Skin of body (tissue), 2 donors: ENCODE results near the gene AKAP8L. TPM values are rescaled to one million over a fixed set of nuclear protein-coding genes. Genes with fewer than 3 reads are reported as not detected.
A peak's percentile ranks its signal among the peaks of the same experiment; 100 is the strongest.

ENCODE experiments used
- DNase-seq: peaks from one replicate; lab custom pipeline; 2025; lab: John Stamatoyannopoulos, UW
- total RNA-seq: library from RNA; depleted of rRNA; stranded (reverse); fragments of >200 nt; gene quantifications from one replicate; pipeline ENCODE4 v1.2.3, GENCODE V29; 2014

The AKAP8L gene, protein sequence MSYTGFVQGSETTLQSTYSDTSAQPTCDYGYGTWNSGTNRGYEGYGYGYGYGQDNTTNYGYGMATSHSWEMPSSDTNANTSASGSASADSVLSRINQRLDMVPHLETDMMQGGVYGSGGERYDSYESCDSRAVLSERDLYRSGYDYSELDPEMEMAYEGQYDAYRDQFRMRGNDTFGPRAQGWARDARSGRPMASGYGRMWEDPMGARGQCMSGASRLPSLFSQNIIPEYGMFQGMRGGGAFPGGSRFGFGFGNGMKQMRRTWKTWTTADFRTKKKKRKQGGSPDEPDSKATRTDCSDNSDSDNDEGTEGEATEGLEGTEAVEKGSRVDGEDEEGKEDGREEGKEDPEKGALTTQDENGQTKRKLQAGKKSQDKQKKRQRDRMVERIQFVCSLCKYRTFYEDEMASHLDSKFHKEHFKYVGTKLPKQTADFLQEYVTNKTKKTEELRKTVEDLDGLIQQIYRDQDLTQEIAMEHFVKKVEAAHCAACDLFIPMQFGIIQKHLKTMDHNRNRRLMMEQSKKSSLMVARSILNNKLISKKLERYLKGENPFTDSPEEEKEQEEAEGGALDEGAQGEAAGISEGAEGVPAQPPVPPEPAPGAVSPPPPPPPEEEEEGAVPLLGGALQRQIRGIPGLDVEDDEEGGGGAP
- 57.1 TPM for total RNA-seq

DNA sequence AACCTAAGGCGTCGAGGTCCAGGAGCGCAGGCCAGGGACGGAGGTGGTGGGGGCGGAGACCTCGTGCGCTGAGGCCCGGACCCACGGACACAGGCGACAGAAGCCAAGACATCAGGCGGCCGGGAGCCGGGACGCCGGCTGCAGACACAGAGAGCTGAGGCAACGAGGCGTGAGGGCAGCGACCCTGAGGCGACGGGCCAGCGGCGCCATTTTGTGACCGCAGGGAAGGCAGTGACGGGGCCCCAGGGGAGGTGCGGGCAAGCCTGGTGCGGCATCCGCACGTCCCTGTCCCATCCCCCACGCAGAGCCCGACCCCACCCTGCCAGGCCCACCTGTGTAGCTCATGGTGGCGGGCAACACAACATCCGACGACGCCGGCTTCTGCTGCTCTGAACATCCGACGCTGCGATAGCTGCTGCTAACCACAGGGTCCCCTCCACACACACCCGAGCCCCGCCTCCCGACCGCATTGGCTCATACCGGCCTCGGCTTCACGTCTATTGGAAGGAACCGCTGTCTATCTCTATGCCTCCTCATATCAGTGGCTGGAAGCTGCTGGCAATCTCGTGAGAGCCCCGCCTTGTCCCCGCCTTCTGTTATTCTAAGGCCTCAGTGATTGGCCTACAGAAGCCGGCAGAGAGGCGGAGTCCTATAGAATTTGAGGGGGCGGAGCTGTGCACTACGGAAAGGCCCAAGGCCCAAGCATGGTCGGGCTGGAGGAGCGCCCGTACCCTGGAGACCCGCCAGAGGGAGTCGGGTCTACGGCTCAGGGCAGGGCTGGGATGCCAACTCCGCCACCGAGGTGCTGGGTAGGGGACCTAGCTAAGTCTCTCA is at the start of gene AKAP8L:
Gene AKAP8L, minus strand, starts transcription at position 410 of the 834 bp plus-strand sequence. Its CDS starts 65 bp downstream, at position 345.
- peak; percentile 99 for DNase-seq

DNA sequence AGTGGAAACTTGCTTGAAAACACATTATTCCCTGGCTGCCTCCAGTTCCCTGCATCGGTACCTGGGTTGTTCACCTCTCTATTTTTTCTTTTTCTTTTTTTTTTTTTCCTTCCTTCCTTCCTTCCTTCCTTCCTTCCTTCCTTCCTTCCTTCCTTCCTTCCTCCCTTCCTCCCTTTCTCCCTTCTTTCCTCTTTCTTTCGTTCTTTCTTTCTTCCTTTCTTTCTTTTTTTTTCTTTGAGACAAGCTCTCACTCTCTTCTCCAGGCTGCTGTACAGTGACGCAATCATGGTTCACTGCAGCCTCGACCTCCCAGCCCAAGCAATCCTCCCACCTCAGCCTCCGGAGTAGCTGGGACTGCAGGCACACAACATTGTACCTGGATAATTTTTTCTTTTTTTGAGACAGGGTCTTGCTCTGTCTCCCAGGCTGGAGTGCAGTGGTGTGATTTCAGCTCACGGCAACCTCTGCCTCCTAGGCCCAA is 49.0 kb upstream of the AKAP8L start:
- no peak for DNase-seq

DNA sequence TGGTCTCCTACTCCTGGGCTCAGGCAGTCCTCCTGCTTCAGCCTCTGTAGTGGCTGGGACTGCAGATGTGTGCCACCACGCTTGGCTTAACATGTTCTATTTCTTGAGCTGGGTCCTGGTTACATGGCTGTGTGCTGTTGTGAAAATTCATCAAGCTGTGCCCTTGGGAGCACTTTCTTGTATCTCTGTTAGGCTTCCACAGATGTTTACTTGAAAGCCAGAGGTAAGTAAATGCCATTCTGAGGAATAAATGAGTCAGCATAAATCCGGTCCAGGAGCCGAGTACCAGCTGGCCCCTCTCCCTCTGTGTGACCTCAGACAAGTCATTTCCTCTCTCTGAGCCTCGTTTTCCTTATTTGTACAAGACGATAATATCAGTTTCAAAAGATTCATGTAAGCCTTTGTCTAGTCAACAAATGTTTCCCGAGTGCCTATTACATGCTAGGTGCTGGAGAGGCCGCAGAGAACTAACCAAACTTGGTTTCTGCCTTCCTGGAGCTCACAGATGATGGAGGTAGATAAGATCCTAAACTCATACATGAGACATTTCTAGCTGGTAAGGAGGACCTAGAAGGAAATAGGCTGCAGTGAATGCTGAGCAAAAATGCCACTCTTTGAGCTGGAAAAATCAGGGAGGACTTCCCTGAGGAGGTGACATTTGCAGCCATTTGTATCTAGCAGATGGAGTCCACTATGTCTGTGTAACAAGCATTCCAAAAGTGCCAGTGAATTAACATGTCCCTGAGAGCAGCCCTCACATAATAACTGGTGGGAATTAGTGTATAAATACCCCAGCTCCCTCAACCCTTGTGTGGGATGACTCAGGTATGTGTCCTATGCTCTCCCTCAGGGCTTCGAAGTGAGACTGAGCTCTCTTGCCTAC is 48.3 kb upstream of the AKAP8L start:
- DNase-seq = no peak

DNA sequence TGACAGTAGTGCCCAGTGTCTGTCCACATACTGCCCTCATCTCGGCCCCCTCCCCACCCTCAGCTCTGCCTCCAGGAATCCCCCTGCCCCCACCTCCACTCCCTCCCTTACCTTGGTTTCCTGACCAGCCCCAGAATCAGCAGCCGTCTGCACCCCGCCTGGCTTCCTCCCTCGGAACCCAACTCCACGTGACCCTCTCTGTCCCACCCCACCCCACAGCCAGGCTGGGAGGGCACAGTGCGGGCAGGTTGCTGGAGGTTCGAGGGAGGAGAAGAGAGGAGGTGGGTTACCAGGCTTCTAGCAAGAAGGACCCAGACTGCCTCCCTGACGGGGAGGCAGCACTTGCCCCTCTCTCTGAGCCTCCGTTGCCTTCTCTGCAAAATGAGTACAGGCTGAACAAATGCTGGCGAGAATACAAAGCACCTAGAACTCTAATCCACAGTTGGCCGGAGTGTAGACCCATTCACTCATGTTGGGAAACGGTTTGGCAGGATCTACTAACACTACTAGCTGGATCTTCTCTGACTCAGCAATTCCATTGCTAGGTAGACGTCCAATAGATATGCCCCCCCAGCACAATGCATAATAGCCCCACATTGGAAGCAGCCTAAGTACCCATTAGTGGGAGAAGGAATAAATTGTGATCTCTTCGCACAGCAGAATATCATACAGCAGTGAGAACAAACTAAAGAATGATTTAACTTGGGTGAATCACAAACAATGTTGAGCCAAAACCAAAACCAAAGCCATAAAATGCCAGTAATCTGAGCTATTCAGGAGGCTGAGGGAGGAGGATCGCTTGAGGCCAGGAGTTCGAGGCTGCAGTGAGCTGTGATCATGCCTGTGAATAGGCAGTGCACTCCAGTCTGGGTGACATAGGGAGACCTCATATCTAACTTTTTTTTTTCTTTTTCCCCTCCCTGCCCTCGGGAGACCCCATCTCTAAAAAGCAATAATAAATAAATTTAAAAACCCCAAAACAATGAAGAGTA is 45.9 kb upstream of the AKAP8L start, which contains the start of gene RASAL3:
Gene RASAL3, minus strand, starts transcription at position 151 of the 992 bp plus-strand sequence. CDS start 186 bp downstream, outside the sequence.
- DNase-seq = no peak

DNA sequence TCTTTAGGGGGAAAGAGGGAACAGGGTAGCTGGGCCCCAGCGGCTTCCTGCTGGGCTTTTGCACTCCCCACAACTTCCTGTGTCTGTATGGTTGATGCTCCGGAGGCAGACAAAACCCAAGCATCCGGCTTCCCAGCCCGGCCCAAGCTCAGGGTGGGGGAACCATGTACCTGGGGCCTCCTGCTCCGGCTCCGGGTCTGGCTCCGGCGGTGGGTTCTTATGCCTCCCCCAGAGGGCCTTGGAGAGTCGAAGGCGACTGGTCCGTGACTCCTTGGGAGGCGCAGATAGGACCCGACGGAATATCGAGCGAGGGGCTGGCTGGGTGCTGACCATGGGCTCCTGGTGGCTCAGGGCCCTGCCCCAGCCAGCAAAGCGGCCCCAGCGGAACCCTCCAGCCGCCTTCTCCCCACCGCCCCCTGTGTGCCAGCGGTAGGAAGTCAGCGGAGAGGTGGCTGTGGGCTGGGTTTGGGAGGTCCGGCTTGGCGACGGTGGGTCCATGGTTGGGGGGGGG is 45.1 kb upstream of the AKAP8L start:
- DNase-seq = no peak

DNA sequence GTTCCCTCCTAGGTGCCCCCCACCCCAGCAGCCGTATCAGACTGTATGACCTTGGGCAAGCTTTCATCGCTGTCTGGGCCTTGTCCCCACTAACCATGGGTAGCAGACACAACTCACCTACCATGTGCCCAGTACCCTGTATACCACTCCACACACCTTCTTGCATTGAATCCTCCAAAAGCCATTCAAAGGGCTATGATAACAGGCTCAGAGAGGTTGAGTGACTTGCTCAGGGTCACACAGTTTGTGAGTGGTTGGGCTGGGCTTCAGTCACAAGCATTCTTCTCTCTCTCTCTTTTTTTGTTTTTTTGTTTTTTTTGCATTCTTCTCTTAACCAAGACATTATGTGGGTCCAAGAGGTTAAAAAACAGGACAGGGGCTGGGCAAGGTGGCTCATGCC is 42.9 kb upstream of the AKAP8L start:
- DNase-seq = no peak

DNA sequence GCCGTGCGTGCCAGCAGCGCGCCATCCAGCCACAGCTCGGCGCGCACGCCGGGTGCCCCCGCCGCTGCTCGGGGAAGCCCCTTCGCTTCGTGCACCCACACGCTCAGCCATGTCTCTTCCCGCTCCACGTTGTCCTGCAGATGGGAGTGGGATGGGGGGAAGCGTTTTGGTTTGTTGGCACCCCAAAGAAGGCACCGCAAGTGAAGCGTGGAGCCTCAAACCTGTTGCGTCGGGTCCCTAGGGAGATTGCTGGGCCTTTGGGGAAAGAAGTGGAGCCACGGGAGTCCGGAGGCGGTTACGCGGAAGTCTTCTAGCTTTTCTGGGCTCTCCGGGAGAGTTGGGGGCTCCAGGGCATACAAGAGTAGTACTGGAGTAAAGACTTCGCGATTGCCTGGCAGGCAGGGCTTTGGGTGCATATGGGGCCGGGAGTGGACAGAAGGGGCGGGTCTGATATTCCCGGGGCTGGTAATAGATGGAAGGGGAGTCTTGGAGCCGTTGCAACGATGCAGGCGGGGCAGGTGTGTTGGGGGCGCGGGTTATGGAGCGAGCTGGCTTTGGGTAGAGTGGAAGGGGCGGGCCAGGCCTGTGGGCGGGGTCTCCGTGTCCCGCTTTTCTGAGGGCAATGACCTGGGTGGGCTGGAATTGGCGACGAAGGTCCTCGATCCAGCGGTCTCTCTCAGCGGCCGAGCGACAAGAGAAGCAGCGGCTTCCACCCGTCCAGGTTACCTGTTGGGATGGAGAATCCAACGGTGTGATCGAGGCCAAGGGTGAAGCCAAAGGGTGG is 39.1 kb upstream of the AKAP8L start:
- no peak for DNase-seq

DNA sequence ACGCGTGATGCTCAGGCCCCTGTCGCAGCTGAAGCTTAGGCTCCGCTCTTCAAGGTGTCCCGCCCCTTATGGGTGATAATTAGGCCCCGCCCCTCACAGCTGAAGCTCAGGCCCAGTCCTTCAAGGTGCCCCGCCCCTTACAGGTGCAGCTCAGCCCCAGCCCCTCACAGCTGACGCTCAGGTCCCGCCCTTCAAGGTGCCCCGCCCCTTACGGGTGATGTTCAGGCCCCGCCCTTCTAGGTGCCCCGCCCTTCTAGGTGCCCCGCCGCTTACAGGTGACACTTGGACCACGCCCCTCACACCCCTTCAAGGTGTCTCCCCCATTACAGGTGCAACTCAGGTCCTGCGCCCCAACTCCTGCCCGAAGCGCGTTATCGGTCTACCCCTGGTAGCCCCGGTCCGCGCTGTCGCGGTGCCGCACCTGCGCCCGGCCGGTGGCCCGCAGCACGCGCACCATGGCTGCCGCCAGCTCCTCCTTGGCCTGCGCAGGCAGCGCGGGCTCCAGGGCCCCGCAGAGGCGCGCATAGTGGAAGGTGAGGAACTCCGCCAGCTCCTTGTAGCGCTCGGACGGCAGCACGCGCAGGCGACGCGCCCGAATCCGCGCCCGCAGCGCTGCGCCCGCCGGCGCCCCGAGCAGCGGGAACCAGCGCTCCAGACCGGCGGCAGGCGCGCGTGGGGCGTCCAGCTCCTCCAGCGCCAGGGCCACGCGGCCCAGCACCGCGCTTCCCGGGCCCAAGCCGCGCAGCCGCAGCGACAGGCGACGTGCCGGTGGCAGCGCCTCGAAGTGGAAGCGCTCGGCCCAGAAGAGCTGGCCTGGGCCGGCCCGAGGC is 38.3 kb upstream of the AKAP8L start:
- DNase-seq = no peak

DNA sequence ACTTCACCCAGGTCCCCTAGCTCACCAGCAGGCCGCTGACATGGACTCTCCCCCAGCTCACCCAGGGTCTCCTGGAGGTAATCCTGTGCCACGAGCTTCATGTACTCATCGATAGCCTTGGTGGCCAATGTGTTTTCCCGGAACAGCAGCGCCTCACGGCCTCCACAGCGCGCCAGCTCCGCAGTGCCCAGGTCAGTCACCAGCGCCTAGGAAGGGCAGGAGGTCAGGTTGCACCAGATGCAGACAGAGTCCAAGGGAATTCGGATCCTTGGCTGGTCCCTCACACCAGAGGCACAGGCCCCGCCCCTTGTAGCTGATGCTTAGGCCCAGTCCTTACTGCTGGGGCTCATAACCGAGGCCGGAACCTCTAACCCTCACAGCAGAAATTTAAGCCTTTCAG is 37.7 kb upstream of the AKAP8L start:
- no peak for DNase-seq

DNA sequence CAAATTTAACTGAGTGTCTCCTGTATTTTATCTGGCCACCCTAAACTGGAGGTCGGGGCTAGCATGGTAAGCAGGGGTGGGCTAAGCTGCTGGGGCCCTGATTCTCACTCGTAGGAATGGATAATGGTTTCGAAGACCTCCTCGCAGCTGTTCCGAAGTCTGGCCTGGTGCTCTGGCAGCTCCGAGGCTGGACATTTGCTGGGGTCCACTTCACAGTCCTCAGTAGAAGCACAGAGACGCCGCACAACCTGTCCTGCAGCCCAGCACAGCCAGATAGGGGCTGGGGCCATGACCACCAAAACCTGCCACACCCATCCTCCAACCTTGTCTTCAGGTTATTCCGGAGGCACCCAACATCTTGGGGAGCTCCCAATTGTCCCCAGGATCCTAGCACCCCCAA is 37.2 kb upstream of the AKAP8L start:
- no peak for DNase-seq

DNA sequence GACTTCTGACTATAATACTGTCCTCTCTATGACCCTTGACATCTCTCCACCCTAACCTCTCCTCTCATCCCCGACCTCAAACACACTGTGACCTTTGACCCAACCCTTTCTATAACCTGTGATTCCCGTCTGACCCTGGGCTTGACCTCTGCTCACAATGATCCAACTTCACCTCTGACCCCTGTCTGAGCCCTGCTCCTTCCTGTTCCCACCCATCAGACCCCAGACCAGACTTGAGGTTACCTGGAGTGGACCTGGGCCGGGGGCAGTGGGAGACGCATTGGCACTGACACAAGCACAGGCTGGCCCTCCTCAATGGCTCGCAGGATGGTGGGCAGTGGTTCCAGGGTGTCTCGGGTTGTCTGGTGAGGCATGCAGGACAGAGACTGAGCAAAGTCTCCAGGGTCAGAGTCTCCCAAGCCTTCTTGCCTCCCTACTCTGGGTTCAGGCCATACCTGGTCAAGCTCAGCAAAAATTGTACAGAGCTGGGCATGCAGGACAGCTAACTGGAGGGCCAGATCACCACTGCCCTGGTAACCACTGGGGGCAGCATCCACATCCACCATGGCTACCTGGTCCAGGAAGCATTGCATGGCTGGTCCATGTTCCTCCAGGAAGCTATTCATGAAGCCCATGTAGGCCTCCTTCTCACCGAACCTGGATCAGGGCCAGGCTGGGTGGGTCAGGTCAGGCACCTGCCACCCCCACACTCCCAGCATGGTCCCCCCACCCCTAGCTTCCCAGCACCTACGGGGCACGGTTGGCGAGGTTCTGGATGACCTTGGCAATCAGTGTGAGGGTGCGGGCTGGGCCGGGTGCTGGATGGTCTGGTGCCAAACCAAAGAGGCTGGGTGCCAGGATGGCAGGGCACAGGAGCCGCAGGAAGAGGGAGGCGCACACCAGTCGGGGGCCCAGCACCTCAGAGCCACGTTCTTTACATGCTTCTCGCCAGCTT is 35.4 kb upstream of the AKAP8L start:
- DNase-seq = no peak

DNA sequence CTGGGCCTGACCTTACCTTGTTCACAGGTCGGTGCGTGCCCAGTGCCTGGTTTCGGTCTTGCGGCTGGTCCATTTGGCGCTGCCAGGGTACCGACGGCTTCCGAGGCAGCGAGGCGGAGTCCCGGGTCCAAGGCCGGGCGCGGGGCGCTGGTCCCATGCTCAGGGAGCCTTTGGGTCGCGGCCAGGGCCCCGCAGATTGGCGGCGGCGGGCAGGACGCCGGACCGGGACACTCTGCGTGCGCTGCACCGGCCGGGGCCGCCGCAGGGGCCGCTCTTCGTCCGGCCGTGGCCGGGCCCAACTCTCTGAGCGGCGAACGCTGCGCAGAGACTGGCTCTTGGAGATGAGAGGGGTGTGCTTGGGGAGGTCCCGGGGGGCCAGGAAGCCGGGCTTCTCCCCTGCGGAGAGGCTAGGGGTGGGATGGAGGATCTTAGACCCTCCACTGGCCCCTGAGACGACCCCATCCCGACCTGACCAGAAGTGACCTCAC is 34.3 kb upstream of the AKAP8L start:
- no peak for DNase-seq

DNA sequence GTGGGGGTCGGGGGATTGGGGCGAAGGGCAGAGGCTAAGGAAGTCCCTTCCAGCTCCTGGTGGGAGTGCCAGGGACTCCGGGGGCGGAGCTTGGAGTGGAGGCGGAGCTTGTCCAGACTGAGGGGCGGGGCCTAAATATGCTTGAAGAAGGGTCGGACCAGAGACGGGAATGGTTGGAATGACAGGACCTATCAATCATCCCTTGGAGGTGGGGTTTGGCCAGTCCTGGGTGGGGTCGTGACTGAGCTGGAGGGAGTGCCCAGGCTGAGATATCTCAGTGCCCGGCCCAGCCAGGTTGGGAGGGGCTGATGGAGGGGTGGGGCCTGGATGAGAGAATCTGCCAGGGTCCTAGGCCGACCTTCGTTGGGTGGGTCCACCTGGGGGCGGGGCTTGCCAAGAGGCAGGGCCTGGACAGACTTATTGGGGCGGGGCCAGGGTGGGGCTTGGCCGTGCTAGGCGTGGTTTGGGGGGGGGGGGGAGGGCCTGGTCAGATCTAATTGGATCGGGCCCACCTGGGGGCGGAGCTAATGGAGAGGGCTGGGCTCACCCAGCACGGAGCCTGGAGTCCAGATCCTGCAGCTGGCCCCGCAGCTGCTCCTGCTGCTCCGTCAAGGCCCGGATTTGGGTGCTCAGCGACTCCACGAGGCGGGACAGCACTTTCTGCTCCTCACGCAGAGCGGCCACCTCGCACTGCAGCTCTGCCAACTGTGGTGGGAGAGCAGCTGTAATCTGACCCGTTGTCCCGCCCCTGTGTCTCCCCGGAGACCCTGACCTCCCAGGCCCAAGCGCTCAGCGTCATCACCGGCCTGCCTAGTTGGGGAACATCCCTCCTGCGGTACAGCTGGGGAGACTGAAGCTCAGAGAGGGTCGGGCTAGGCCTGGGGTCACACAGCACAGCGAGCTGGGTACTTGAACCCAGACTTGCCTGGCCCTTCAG is 33.6 kb upstream of the AKAP8L start:
- DNase-seq = peak; percentile 84

DNA sequence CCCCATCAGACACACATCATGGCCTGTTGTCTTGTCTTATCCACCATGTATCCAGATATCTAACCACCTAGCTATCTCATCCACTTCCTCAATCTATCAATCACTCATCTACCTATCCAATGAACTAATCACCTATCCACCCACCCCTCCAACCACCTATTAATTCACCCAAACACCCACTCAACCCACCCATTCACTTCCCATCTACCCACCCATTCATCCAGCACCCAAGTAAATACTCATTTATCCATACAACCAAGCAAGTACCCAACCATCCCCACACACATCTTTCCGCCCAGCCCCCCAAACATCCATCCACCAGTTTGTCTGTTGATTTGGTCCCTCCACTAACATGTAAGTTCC is 31.7 kb upstream of the AKAP8L start:
- DNase-seq = no peak
